ENCODE measurements around the gene ACKR2. TPM values are rescaled to one million over a fixed set of nuclear protein-coding genes. Genes with fewer than 3 reads are reported as not detected.

Gene ACKR2
- total and polyA plus RNA-seq, 8 donors, result 0.77 to 7.9 (median 2.0) TPM

DNA sequence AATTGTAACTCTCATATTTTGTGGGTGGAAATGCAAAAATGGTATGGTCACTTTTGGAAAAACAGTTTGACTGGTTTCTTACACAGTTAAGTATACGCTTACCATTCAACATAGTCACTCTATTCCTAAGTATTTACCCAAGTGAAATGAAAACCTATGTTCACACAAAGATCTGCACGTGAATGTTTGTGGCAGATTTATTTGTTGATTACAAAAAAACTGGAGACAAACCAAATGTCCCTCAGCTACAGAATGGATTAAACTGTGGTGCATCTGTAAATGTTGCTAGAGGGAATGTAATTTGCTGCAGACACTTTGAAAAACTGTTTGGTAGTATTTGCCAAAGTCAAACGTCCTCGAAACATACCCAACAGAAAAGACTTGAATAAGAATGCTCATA lies 29.3 kb downstream of the ACKR2 start:
- TF ChIP-seq, protein P1, sequence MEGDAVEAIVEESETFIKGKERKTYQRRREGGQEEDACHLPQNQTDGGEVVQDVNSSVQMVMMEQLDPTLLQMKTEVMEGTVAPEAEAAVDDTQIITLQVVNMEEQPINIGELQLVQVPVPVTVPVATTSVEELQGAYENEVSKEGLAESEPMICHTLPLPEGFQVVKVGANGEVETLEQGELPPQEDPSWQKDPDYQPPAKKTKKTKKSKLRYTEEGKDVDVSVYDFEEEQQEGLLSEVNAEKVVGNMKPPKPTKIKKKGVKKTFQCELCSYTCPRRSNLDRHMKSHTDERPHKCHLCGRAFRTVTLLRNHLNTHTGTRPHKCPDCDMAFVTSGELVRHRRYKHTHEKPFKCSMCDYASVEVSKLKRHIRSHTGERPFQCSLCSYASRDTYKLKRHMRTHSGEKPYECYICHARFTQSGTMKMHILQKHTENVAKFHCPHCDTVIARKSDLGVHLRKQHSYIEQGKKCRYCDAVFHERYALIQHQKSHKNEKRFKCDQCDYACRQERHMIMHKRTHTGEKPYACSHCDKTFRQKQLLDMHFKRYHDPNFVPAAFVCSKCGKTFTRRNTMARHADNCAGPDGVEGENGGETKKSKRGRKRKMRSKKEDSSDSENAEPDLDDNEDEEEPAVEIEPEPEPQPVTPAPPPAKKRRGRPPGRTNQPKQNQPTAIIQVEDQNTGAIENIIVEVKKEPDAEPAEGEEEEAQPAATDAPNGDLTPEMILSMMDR (IDR thresholded peaks at IDR 0.05), result no peak
- Histone ChIP-seq H3K4me3 (no peak overlapping the region), H3K36me3 (no peaks in the 10 kb centered on the region), H3K9me3 (no peaks in the 10 kb centered on the region), H3K27me3 (no peaks in the 10 kb centered on the region), H3K27ac (no peak overlapping the region), H3K4me1 (no peaks in the 10 kb centered on the region)
- intact Hi-C loops (cut with DNase I), result no loop called here
- DNase-seq (no peak), ATAC-seq (no peak)

DNA sequence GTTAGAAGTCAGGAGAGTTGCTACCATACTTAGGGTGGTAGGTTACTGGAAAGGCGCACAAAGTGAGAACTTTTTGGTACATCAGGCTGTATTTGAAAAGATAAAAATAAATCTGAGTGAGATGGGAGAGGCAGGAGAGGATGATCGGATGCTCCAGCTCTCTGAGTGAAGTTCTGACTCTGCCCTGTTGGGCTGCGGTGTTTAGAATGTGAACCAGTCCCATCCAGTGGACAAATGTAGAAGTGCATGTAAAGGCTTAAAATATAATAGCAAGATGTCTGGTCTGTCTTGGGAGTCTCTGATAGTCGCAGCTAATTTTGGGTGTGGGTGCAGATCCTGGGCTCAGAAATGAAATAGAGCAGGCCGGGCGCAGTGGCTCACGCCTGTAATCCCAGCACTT lies 30.4 kb downstream of the ACKR2 start:
- DNase-seq (peak in 2 of 4 donors; percentile 39 to 66), ATAC-seq (peak; percentile 95)
- TF ChIP-seq, protein P1 (IDR thresholded peaks at IDR 0.05), result peak; percentile 57 to 84
- Histone ChIP-seq H3K27ac (no peak overlapping the region), H3K9me3 (no peaks in the 10 kb centered on the region), H3K4me1 (no peaks in the 10 kb centered on the region), H3K36me3 (no peaks in the 10 kb centered on the region), H3K4me3 (no peak overlapping the region), H3K27me3 (no peaks in the 10 kb centered on the region)
- intact Hi-C loops (cut with DNase I), result no loop called here

DNA sequence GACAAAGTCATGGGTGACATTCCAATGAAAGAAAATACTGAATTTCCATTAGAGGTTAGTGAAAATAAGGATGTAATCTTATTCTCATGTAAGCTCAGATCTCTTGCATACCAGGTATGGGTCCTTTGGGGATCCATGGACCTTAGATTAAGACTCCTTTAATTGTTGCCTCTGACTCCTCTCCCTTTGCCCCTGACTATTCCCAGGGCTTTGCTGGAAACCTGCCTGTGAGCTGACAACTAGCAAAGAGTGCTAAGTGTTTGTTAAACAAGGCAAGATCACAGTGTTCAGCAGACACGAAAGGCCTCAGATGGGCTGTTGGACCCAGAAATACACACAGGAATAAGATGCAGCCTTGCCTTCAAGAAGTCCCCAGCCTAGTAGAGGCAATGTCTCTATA lies 32.1 kb downstream of the ACKR2 start:
- no peaks in the 10 kb centered on the region for H3K9me3 ChIP-seq
- H3K36me3 ChIP-seq, result no peaks in the 10 kb centered on the region
- H3K27ac ChIP-seq, result no peak overlapping the region
- ATAC-seq (no peak), DNase-seq (no peak)
- no peaks in the 10 kb centered on the region for H3K27me3 ChIP-seq
- TF ChIP-seq, protein P1 (IDR thresholded peaks at IDR 0.05), result no peak
- H3K4me3 ChIP-seq, result no peak overlapping the region
- H3K4me1 ChIP-seq, result peaks cover 0 to 2% of the 10 kb centered on the region in 2 donors
- intact Hi-C loops (cut with DNase I), result no loop called here

DNA sequence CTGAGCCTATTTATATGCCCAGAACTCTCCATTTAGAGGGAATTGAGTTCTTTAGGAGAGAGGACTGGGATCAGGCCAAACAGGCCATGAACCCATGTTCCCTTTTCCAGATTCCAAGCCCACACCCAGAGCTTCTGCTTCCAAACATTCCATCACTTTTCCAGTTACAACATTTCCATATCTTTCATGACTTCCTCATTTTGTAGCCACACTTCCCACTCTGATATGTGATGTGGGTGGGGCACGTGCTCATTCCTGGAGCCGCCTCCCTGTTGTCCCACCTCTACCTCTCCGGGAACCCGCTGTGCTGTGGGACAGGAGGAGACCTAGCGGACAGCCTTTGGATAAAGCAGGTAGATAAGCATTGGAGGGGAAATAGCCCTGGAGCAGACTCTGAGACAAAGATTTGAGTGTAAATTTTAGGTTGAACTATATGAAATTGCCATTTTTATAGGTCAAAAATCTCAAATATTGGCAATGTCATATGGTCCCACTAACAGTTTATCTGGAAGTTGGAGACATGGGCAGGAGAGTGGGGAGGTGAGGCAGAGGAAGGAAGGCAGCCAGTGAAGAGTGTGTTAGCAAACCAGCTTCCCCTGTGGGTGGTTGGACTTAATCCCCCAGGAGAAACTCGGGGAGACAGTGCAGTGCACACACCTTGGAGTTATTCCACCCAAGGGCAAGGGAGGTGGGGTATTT lies 34.6 kb downstream of the ACKR2 start:
- Histone ChIP-seq H3K36me3 (no peaks in the 10 kb centered on the region), H3K27me3 (no peaks in the 10 kb centered on the region), H3K4me3 (no peak overlapping the region), H3K9me3 (no peaks in the 10 kb centered on the region), H3K4me1 (peaks cover 0 to 14% of the 10 kb centered on the region in 2 donors), H3K27ac (no peak overlapping the region)
- ATAC-seq (peak; percentile 11), DNase-seq (no peak)
- TF ChIP-seq, protein P1 (IDR thresholded peaks at IDR 0.05), result no peak
- intact Hi-C loops (cut with DNase I), result no loop called here

DNA sequence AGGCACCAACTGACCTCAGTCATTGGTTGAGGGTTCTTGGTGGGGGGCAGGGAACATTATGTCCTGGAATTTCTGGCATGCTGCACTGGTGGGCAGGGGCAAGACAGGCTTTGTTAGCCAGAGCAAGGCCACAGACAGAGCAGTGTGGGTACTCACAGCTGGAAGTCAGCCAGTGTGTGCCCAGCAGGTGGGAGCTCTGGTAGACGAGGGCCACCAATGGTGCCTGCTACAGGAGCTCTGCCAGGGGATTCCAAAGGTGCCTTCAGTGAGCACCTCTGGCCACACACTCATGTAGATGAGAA lies 35.1 kb downstream of the ACKR2 start:
- TF ChIP-seq, protein P1 (IDR thresholded peaks at IDR 0.05), result no peak
- no peak overlapping the region for H3K27ac ChIP-seq
- DNase-seq (no peak), ATAC-seq (no peak)
- intact Hi-C loops (cut with DNase I), result no loop called here
- no peaks in the 10 kb centered on the region for H3K9me3 ChIP-seq
- peaks cover 0 to 14% of the 10 kb centered on the region in 2 donors for H3K4me1 ChIP-seq
- H3K4me3 ChIP-seq, result no peak overlapping the region
- H3K27me3 ChIP-seq, result no peaks in the 10 kb centered on the region
- H3K36me3 ChIP-seq, result no peaks in the 10 kb centered on the region
